Right ventricle myocardium superior (tissue), 1 donor: Measurements from ENCODE around the gene ATP6V0D1. TPM values are rescaled to one million over a fixed set of nuclear protein-coding genes. Genes with fewer than 3 reads are reported as not detected.
"Not testable (repeated sequence)": the region's sequence is repeated elsewhere in the genome, so short reads cannot be mapped to it uniquely, and the experiment has no call there.

Source experiments
- ATAC-seq: fragments of 200-7000 bp; cut with Tn5 transposase; one replicate; pipeline ENCODE4 v1.9.1; 2020; ENCODE audit warnings: mild to moderate bottlenecking; ENCODE audit not compliant: poor library complexity
- DNase-seq: peaks from one replicate; pipeline ENCODE4 v3.0.0-alpha.2; 2020
- intact Hi-C: fragments of 100-400 bp; cut with DNase I; formaldehyde crosslinking; loops from one replicate; pipeline ENCODE4 v1.11.2; 2022
- total RNA-seq: library from RNA; stranded (reverse); fragmentation: NEBNext Ultra II Directional; extraction: Animal tissue kit (Norgen Biotek cat#: 25700); gene quantifications from one replicate; pipeline ENCODE4 v1.2.1, GENCODE V29; 2021
- donor health status: DM: no; HTN: yes; CAD: no; lungs with severe emphysema.

Gene ATP6V0D1
- total RNA-seq, 1 donor from 2014 or later: 59.9 TPM

DNA sequence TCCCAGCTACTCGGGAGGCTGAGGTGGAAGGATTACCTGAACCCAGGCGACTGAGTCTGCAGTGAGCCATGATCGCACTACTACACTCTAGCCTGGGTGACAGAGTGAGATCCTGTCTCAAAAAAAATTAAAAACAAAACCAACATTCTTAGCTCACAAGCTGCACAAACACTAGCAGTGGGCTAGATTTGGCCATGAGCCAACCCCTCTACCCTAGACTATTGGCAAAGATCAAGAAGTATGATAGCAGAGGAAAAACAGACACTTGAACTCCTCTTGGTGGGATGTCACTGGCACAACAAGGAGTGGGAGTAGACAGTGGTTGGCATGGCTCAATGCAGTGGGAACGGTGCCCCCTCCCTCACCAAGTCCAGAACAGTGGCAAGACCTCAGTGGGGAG is 28.1 kb upstream of the ATP6V0D1 start:
- intact Hi-C loops: no loop called here
- ATAC-seq (no peak), DNase-seq (no peak)

DNA sequence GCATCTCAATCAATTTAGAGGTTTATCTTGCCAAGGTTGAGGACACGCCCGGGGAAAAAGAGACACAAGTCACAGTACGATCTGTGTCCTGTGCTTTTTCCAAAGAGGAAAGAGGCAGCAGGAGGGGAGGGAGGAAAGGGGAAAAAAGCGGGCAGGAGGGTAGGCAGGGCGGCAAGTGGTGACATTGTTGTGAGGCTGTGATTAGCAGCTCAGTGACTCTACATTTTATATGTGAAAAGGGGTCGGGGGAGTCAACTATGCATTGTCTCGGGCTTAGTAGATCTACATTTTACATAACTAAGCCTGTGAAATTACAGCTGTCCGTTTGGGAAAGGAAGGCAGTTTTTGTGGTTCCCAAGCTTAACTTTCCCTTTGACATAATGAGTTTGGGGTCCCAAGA is 25.5 kb upstream of the ATP6V0D1 start:
- ATAC-seq (no peak), DNase-seq (no peak)
- intact Hi-C loops: no loop called here

DNA sequence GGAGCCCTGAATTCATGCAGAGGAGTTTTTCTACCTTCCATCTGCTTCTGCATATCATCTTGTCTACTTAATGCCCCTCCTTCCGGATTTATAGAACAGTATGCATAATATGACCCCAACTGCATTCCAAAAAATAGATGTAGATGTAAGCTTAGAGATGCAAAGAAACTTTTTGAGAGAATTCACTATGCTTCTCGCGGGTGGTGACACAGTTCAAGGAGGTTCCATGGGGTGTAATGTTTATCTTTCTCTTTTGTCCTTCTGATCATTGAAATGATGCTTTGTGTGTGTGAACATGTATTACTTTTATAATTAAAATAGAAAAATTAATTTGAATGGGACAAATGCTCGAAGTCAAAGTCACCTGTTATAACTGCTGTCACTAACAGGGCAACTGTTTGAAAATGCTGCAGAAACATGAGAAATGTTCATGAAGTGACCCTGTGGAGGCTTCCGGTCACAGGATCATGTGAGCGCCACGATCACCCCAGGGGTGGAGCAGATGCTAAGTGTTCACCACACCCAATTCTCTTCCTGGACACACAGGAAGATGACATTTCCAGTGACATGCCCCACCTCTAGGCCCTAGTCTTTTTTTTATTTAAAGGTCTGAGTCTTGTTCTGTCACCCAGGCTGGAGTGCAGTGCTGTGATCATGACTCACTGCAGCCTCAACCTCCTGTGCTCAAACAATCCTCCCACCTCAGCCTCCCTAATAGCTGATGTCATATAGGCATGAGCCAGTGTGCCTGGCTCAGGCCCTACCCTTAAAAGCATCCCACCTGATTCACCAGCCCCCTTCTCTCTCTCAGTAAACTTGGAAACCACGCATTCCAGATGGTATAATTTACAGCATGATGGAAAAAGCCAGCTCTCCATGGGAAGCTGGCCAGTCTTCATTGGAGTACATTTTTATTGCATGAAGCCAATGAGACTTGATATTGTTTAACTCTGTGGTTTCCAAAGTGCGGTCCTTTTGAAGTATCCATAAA is 23.4 kb upstream of the ATP6V0D1 start:
- ATAC-seq (peak; percentile 89), DNase-seq (peak; percentile 75)
- intact Hi-C loops: no loop called here

GRCh38 chr16:67499106-67499505 is 18.1 kb upstream of the ATP6V0D1 start:
- intact Hi-C loops: no loop called here
- ATAC-seq: peak; percentile 81
- DNase-seq: peak; percentile 51

- no peak for DNase-seq
- intact Hi-C loops: no loop called here
- no peak for ATAC-seq
Observed at GRCh38 chr16:67490335-67491096, 9.6 kb upstream of the ATP6V0D1 start.

- ATAC-seq: peak; percentile 32
- no peak for DNase-seq
- intact Hi-C loops: no loop called here
Observed at GRCh38 chr16:67489401-67490083, 8.6 kb upstream of the ATP6V0D1 start.

DNA sequence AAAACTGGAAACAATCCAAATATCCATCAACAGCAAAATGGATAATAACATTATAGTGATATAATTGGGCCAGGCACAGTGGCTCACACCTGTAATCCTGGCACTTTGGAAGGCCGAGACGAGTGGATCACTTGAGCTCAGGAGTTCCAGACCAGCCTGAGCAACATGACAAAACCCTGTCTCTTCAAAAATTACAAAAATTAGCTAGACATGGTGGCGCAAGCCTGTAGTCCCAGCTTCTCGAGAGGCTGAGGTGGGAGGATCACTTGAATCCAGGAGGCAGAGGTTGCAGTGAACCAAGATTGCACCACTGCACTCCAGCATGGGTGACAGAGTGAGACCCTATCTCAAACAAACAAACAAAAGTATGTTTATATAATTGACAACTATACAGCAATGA is 6.6 kb upstream of the ATP6V0D1 start:
- DNase-seq, ATAC-seq, intact Hi-C loops: not testable (repeated sequence)

- no peak for ATAC-seq
- intact Hi-C loops: no loop called here
- DNase-seq: no peak
Observed at GRCh38 chr16:67486805-67487204, 5.8 kb upstream of the ATP6V0D1 start.

DNA sequence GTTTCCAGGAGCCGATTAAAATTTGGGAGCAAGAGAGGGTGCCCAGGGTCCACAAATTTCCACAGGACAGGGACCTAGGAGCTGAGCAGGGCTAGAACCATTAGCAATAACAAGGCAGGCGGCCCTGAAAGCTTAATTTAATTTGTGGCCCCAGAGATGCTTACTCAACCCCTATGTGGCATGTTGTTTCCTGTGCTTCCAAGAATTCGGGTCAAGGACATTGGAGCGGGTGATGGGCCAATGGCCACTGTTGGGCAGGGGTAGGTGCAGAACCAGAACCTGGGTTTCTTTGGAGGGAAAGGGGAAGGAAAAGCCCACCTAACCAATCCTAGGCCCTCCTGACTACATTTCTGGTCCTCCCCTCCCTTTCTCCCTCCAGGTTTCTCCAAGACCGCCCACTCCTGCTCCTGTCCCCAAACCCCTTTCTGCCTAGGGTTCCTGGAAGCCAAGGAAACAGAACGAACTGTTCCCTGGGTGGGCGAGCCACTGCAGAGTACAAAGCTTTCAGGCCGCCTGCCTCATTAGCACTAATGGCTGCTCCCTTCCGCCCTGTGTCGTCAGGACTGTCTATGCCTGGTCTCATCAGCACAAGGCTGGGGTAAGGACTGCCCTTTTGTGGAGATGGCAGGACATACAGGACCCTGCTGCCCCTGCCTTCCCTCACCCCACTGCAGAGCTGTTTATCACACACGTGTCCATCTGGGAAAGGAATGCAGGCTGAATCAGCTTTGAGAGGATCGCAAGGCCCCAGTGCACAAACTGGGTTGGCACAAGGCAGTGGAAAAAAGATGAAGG is 3.0 kb upstream of the ATP6V0D1 start:
- intact Hi-C loops: no loop called here
- DNase-seq (no peak), ATAC-seq (no peak)

GRCh38 chr16:67483150-67483549 is 2.2 kb upstream of the ATP6V0D1 start, which contains the start of gene AGRP:
AGRP (minus strand) TSS chr16:67483547; CDS start chr16:67483398, 149 bp downstream.
- ATAC-seq (no peak), DNase-seq (no peak)
- intact Hi-C loops: no loop called here

DNA sequence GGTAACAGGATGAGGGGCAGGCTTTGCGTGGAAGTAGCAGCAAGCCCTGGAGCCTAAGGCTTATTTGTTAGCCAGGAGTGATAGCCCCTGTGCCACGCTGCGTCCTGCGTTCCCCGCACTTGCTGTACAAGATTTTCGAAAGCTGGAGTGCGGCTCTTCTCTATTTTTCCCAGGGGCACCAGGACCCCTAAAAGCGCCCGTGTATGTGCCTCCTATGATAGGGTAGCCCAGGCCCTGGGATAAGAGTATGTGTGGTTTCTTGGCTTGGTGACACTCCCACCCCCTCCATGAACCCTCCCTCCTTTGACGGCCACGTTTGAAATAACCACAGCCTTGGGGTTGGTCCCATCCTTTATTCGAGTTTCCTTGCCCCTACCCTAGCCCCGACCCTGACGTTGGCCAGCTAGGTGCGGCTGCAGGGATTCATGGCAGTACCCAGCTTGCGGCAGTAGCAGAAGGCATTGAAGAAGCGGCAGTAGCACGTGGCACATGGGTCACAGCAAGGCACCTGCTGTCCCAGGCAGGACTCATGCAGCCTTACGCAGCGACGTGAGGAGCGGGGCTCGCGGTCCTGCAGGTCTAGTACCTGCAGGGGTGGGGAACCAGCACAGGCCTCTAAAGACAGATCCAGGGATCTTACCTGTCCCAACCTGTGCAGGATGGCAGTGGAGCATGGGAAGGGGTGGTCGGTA is 1.4 kb upstream of the ATP6V0D1 start:
- intact Hi-C loops: no loop called here
- ATAC-seq (no peak), DNase-seq (no peak)

DNA sequence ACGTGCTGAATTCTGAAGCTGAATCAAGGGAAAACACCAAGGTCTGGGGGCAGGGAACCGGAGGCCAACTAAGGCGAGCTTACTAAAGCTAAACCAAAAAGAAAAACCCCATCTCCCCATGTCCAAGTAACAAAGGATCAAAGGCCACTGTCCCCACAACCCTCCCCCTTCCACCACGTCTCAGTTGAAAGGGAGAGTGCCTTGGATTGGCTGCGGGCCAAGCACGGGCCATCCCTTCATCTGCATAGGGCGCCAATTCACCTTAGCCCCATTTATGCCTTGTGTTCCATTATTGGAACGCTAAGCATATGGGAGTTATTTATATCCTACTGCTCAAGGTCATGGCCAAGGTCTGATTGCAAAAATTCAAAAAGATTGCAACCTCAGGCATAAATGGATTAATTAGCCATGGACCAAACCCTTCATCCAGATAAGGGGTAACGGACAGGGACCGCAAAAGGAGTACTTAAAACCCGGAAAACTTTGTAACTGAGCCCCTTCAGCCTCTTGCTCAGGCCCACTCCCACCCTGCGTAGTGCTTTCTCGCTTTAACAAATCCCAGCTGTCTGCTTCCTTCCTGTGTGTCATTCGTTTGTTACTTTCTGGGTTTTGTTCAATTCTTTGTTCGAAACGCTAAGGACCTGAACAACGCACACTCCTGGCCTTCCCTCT is 740 bp upstream of the ATP6V0D1 start:
- ATAC-seq: peak; percentile 24
- peak; percentile 71 for DNase-seq
- intact Hi-C loops: no loop called here

- intact Hi-C loops: no loop called here
Observed at GRCh38 chr16:67477960-67478554, 2.9 kb downstream of the ATP6V0D1 start.

GRCh38 chr16:67474551-67475455 is 6.2 kb downstream of the ATP6V0D1 start:
- intact Hi-C loops: no loop called here
- ATAC-seq: no peak
- DNase-seq: no peak

More at GRCh38 chr16:67477960-67478554, 2.9 kb downstream of the ATP6V0D1 start:
- ATAC-seq (no peak), DNase-seq (no peak)

DNA sequence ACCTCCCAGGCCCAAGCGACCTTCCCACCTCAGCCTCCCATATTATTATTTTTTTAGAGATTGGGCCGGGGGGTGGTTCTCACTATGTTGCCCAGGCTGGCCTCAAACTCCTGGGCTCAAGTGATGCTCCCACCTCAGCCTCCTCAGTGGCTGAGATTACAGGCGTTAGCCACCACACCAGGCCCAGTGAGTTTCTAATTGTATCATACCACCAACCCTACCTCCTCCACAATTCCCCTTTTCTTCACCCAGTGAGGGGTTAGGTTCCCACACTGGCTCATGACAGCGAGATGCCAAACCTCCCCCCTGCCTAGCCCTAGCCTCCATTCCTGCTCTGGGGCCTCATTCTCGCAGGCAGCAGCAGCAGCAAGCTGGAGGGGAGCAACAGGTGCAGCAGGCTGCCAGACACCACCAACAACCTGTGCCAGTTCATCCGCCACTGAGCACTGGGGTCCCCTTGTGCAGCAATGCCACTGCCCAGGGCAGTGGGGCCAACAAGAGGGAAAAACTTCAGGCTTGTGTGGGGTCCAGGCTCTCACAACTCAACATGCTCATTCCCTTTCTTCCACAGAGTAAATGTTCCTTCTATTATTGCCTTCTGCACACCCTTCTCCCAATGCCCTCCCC is 9.1 kb downstream of the ATP6V0D1 start:
- no peak for DNase-seq
- intact Hi-C loops: no loop called here
- no peak for ATAC-seq
